Astrocyte (in vitro differentiated cells and primary cell): ENCODE measurements around the gene ACAP3.

Experiments used
- EZH2 ChIP-seq: IDR thresholded peaks from 2 replicates; pipeline ENCODE4 v1.6.1; 2012; ENCODE audit warnings: mild to moderate bottlenecking, low read length, inconsistent platforms; ENCODE audit not compliant: insufficient read depth
- TF ChIP-seq, protein P1 (sequence below): IDR thresholded peaks from 2 replicates; pipeline ENCODE4 v1.5.1; 2011; ENCODE audit warnings: low read depth, mild to moderate bottlenecking, inconsistent platforms, low read length, moderate library complexity; ENCODE audit not compliant: insufficient read depth

DNA sequence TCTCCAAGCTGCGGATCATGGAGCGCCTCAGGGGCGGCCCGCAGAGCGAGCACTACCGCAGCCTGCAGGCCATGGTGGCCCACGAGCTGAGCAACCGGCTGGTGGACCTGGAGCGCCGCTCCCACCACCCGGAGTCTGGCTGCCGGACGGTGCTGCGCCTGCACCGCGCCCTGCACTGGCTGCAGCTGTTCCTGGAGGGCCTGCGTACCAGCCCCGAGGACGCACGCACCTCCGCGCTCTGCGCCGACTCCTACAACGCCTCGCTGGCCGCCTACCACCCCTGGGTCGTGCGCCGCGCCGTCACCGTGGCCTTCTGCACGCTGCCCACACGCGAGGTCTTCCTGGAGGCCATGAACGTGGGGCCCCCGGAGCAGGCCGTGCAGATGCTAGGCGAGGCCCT is 19.6 kb upstream of the ACAP3 start:
- TF ChIP-seq, protein P1, sequence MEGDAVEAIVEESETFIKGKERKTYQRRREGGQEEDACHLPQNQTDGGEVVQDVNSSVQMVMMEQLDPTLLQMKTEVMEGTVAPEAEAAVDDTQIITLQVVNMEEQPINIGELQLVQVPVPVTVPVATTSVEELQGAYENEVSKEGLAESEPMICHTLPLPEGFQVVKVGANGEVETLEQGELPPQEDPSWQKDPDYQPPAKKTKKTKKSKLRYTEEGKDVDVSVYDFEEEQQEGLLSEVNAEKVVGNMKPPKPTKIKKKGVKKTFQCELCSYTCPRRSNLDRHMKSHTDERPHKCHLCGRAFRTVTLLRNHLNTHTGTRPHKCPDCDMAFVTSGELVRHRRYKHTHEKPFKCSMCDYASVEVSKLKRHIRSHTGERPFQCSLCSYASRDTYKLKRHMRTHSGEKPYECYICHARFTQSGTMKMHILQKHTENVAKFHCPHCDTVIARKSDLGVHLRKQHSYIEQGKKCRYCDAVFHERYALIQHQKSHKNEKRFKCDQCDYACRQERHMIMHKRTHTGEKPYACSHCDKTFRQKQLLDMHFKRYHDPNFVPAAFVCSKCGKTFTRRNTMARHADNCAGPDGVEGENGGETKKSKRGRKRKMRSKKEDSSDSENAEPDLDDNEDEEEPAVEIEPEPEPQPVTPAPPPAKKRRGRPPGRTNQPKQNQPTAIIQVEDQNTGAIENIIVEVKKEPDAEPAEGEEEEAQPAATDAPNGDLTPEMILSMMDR: no peak
- no peak for TF ChIP-seq EZH2
